GM12878 (cell line): ENCODE data around the gene XPNPEP1. TPM values are rescaled to one million over a fixed set of nuclear protein-coding genes. Genes with fewer than 3 reads are reported as not detected.

ENCODE experiments used
- BACH1 ChIP-seq: fragments of 450-650 bp; IDR thresholded peaks from 2 replicates; pipeline ENCODE4 v1.6.1; 2017; ENCODE audit warnings: mild to moderate bottlenecking, borderline replicate concordance
- BHLHE40 ChIP-seq, 2 experiments: fragments of 450-650 bp in 1 of 2; IDR thresholded peaks; 2 replicates each; pipeline ENCODE4 v1.6.1; 2011 to 2017; ENCODE audit warnings: low read depth in 2 of 2, borderline replicate concordance in 1 of 2, improper control_type of control experiment in 1 of 2, low read length in 1 of 2, mild to moderate bottlenecking in 1 of 2
- CEBPB ChIP-seq, 2 experiments: fragments of 150-350 bp in 1 of 2; IDR thresholded peaks; 2 replicates each; pipeline ENCODE4 v1.6.1; 2012 to 2014; ENCODE audit warnings: low read depth in 2 of 2, low read length in 2 of 2, borderline replicate concordance in 1 of 2, inconsistent platforms in 1 of 2
- HDAC2 ChIP-seq: fragments of 200-600 bp; sonication (generic); IDR thresholded peaks from 2 replicates; pipeline ENCODE4 v1.6.1; 2017
- HSF1 ChIP-seq: fragments of 150-350 bp; IDR thresholded peaks from 2 replicates; pipeline ENCODE4 v1.6.1; 2014; ENCODE audit warnings: mild to moderate bottlenecking, low read depth, low read length
- MTA2 ChIP-seq: fragments of 450-650 bp; IDR thresholded peaks from 2 replicates; pipeline ENCODE4 v1.6.1; 2016; ENCODE audit warnings: low read depth, mild to moderate bottlenecking, moderate library complexity
- PAX8 ChIP-seq: fragments of 450-650 bp; IDR thresholded peaks from 2 replicates; pipeline ENCODE4 v1.6.1; 2017; ENCODE audit warnings: mild to moderate bottlenecking, moderate library complexity
- RUNX3 ChIP-seq: IDR thresholded peaks from 2 replicates; pipeline ENCODE4 v1.6.1; 2012; ENCODE audit warnings: low read length, inconsistent platforms
- TAF1 ChIP-seq: IDR thresholded peaks from 2 replicates; pipeline ENCODE4 v1.6.1; 2011; ENCODE audit warnings: mild to moderate bottlenecking, low read depth, low read length, borderline replicate concordance
- ZBTB40 ChIP-seq: fragments of 450-650 bp; IDR thresholded peaks from 2 replicates; pipeline ENCODE4 v1.6.1; 2016; ENCODE audit warnings: mild to moderate bottlenecking, moderate library complexity, borderline replicate concordance
- ZNF24 ChIP-seq: fragments of 450-650 bp; IDR thresholded peaks from 2 replicates; pipeline ENCODE4 v1.6.1; 2017; ENCODE audit warnings: antibody characterized with exemption, mild to moderate bottlenecking
- polyA plus RNA-seq, 11 experiments: library from polyadenylated mRNA; depleted of rRNA in 4 of 11; unstranded in 6 of 11; stranded (reverse) in 5 of 11; fragments of >200 nt; fragmentation: Nextera tagmentation in 4 of 11; fragmentation: Illumina TruSeq in 1 of 11; extraction: Ambion mirVana in 4 of 11; extraction: Trizol in 1 of 11; gene quantifications; 1 replicate in 1 of 11; 2 replicates in 10 of 11; pipeline versions ENCODE4 v1.2.1 to v1.2.3, GENCODE V29; 2011 to 2016; ENCODE audit warnings: inconsistent platforms in 2 of 11, missing spikeins in 2 of 11, low read depth in 1 of 11
- total RNA-seq, 4 experiments: library from RNA; depleted of rRNA in 3 of 4; stranded (reverse); fragments of >200 nt in 3 of 4; fragmentation: Illumina TruSeq in 1 of 4; extraction: Trizol in 1 of 4; gene quantifications; 2 replicates each; pipeline versions ENCODE4 v1.2.1 to v1.2.3, GENCODE V29; 2013 to 2021
- TF ChIP-seq, protein P1 (sequence below): fragments of 450-650 bp; IDR thresholded peaks from 2 replicates; pipeline ENCODE4 v1.6.1; 2017; ENCODE audit warnings: mild to moderate bottlenecking, moderate library complexity
- TF ChIP-seq, protein P2 (sequence below): fragments of 450-650 bp; IDR thresholded peaks from 2 replicates; pipeline ENCODE4 v1.6.1; 2018; ENCODE audit warnings: borderline replicate concordance, mild to moderate bottlenecking; ENCODE audit not compliant: partially characterized antibody
- TF ChIP-seq, protein P3 (sequence below): IDR thresholded peaks from 2 replicates; pipeline ENCODE4 v1.6.1; 2011; ENCODE audit warnings: low read depth, low read length, improper control_type of control experiment, borderline replicate concordance

Gene XPNPEP1
- total and polyA plus RNA-seq, 10 of the 15 experiments (the other 5 are each of a cell fraction or from before 2014, with no cell fraction given), result 22.7 to 108 (median 43.5) TPM

DNA sequence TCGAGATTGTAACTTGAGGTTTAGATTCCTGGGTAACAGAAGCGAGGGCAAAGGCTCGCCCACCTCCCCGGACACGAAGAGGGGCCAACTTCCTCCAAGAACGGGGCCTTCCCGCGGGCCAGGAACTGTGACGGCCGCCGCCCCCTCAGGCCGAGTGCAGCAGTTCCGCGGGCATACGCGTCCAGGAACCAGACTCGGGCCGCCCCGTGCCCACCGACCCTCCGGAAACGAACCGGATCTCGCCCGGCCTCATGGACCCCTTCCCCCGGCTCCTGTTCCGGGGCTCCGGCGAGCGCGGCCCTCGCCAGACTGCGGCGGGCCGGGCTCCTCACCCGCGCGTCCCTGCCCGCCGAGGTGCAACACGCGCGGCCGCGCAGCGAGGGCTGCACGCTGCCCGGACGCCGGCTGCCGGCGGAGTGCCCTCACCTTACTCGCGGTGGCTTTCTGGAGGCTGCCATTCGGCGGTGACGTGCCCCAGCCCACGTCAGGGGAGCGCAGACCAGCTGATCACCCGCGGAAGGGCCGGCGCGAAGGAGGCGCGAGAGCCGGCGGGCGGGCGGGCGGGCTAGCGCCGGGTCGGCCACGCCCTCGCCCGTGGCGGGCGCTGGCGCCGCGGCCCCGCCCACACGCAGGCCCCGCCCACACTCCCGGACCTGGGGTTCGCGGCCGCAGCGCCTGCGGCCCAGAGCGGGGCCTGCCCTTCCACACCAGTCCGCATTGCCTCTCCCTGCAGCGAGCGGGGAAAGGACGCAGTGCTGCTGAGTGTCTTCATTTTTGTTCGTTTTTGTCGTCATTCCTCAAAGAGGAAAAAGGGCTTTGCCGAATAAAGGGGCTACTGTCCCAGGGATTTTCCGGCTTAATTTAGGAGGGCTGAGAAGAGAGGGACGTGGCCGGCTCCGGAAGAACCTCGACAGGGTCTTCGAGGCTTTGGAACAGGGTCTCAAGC lies at the start of gene XPNPEP1 (continued):
- no peak for TF ChIP-seq HSF1
- TF ChIP-seq, protein P1, sequence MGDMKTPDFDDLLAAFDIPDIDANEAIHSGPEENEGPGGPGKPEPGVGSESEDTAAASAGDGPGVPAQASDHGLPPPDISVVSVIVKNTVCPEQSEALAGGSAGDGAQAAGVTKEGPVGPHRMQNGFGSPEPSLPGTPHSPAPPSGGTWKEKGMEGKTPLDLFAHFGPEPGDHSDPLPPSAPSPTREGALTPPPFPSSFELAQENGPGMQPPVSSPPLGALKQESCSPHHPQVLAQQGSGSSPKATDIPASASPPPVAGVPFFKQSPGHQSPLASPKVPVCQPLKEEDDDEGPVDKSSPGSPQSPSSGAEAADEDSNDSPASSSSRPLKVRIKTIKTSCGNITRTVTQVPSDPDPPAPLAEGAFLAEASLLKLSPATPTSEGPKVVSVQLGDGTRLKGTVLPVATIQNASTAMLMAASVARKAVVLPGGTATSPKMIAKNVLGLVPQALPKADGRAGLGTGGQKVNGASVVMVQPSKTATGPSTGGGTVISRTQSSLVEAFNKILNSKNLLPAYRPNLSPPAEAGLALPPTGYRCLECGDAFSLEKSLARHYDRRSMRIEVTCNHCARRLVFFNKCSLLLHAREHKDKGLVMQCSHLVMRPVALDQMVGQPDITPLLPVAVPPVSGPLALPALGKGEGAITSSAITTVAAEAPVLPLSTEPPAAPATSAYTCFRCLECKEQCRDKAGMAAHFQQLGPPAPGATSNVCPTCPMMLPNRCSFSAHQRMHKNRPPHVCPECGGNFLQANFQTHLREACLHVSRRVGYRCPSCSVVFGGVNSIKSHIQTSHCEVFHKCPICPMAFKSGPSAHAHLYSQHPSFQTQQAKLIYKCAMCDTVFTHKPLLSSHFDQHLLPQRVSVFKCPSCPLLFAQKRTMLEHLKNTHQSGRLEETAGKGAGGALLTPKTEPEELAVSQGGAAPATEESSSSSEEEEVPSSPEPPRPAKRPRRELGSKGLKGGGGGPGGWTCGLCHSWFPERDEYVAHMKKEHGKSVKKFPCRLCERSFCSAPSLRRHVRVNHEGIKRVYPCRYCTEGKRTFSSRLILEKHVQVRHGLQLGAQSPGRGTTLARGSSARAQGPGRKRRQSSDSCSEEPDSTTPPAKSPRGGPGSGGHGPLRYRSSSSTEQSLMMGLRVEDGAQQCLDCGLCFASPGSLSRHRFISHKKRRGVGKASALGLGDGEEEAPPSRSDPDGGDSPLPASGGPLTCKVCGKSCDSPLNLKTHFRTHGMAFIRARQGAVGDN, result peak; percentile 79
- no peak for TF ChIP-seq ZBTB40
- no peak for TF ChIP-seq MTA2
- TF ChIP-seq PAX8, result no peak
- no peak for TF ChIP-seq HDAC2
- peak in 1 of 2 experiments; percentile 86; a peak in 2 of 4 replicates for TF ChIP-seq BHLHE40 (IDR thresholded peaks at IDR 0.05; ENCODE audit: borderline replicate concordance in 1 of 2, low read depth in 2 of 2, low read length in 1 of 2)
- TF ChIP-seq, protein P2, sequence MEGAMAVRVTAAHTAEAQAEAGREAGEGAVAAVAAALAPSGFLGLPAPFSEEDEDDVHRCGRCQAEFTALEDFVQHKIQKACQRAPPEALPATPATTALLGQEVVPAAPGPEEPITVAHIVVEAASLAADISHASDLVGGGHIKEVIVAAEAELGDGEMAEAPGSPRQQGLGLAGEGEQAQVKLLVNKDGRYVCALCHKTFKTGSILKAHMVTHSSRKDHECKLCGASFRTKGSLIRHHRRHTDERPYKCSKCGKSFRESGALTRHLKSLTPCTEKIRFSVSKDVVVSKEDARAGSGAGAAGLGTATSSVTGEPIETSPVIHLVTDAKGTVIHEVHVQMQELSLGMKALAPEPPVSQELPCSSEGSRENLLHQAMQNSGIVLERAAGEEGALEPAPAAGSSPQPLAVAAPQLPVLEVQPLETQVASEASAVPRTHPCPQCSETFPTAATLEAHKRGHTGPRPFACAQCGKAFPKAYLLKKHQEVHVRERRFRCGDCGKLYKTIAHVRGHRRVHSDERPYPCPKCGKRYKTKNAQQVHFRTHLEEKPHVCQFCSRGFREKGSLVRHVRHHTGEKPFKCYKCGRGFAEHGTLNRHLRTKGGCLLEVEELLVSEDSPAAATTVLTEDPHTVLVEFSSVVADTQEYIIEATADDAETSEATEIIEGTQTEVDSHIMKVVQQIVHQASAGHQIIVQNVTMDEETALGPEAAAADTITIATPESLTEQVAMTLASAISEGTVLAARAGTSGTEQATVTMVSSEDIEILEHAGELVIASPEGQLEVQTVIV, result no peak
- TF ChIP-seq TAF1, result peak; percentile 41; the same call in 1 of the 2 replicates
- TF ChIP-seq BACH1, result peak; percentile 90
- TF ChIP-seq, protein P3, sequence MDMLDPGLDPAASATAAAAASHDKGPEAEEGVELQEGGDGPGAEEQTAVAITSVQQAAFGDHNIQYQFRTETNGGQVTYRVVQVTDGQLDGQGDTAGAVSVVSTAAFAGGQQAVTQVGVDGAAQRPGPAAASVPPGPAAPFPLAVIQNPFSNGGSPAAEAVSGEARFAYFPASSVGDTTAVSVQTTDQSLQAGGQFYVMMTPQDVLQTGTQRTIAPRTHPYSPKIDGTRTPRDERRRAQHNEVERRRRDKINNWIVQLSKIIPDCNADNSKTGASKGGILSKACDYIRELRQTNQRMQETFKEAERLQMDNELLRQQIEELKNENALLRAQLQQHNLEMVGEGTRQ, result no peak; the same call in none of the 2 replicates
- no peak for TF ChIP-seq CEBPB (IDR thresholded peaks at IDR 0.05; ENCODE audit: borderline replicate concordance in 1 of 2, low read depth in 2 of 2, low read length in 2 of 2)
- TF ChIP-seq ZNF24, result no peak
- TF ChIP-seq RUNX3, result peak; percentile 49
